ENCODE data around the gene FRMD4A.
A peak's percentile ranks its signal among the peaks of the same experiment; 100 is the strongest.
"Not testable (repeated sequence)": the region's sequence is repeated elsewhere in the genome, so short reads cannot be mapped to it uniquely, and the experiment has no call there.

FRMD4A gene

DNA sequence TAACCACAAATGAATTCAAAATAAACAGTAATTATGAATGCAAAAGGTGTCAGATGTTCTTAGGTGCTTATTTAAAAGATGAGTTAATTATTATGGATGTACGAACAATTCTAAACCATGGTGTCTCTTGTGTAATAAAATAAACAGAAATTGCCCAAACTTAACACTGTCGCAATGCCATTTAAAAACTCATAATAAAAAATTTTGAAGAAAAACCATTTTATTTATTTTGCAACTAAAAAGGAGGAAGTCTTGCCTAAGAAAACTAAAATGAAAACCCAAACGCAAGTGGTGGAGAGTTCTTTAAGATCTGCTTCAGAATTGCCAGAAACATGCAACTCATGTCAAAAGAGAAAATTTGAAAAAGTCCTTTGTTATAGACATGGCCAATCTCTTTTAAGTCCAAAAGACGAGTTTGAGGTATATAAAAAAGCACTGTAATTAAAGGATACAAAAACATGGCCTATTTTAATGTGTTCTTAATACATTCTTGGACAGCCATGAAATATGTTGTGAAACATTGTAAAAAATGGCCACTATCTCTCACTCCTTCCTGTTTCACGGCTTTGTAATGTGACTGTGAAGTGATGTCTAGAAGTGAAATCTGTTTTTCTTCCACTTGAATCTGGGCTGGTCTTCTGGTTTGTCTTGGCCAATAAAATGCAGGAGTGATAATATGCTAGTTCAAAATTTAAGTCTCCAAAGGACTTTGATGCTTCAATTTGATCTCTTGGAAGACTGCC lies 421.0 kb downstream of the FRMD4A start:
- TF ChIP-seq TAF1 (IDR thresholded peaks at IDR 0.05; ENCODE audit: low read depth, low read length) (no peak), POLR2AphosphoS5 (IDR thresholded peaks at IDR 0.05; ENCODE audit: low read depth, low read length) (no peak), PAX5 (IDR thresholded peaks at IDR 0.05; ENCODE audit: insufficient read depth, low read length, severe bottlenecking) (no peak), SPI1 (IDR thresholded peaks at IDR 0.05; ENCODE audit: low read depth, low read length) (no peak)
- FAIRE-seq (no peak), DNase-seq (ENCODE audit: insufficient read length, low spot score) (no peak)

DNA sequence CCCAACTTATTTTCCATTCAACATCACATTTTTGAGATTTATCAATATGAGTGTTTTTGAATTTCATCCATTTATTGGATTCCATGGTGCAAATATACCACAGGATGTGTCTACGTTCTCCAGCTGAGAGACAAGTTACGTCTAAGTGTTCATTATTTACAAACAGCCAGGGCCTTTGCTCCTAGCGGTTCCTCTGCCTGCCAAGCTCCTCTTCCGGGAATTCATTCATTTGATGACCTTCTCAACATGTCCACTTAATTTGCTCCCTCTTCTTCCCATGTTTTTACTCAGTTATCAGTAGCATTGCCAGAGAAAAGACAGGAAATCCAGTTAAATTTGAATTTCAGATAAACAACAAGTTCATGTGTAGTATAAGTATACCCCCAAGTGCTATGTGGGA lies 422.2 kb downstream of the FRMD4A start:
- DNase-seq (ENCODE audit: insufficient read length, low spot score) (no peak), FAIRE-seq (no peak)
- no peak for TF ChIP-seq POLR2AphosphoS5 (IDR thresholded peaks at IDR 0.05; ENCODE audit: low read depth, low read length)
- no peak for TF ChIP-seq SPI1 (IDR thresholded peaks at IDR 0.05; ENCODE audit: low read depth, low read length)
- TF ChIP-seq POU2F2 (IDR thresholded peaks at IDR 0.05; ENCODE audit: low read depth, low read length): no peak
- no peak for TF ChIP-seq PAX5 (IDR thresholded peaks at IDR 0.05; ENCODE audit: insufficient read depth, low read length, severe bottlenecking)
- TF ChIP-seq POLR2A (IDR thresholded peaks at IDR 0.05; ENCODE audit: low read depth, low read length): no peak
- no peak for TF ChIP-seq TAF1 (IDR thresholded peaks at IDR 0.05; ENCODE audit: low read depth, low read length)

DNA sequence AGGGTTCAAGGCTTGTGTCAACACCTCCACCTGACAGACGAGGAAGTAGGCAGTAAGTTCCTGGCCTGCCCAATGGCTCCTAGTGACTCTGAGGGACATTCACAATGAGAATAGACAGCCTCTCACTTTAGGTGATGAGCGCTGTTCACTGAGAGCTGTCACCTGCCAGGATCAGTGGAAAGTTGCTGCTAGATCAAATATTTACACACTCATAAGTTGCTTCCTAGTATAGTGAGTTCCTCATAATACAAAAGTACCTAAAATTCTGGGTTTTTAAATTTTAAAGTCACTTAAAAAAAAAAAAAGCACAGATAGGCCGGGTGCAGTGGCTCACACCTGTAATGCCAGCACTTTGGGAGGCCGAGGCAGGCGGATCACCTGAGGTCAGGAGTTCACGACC lies 423.2 kb downstream of the FRMD4A start:
- FAIRE-seq: no peak
- TF ChIP-seq TAF1 (IDR thresholded peaks at IDR 0.05; ENCODE audit: low read depth, low read length) (no peak), SPI1 (IDR thresholded peaks at IDR 0.05; ENCODE audit: low read depth, low read length) (peak; percentile 28; the same call in 1 of the 2 replicates)
- no peak for DNase-seq (ENCODE audit: insufficient read length, low spot score)

DNA sequence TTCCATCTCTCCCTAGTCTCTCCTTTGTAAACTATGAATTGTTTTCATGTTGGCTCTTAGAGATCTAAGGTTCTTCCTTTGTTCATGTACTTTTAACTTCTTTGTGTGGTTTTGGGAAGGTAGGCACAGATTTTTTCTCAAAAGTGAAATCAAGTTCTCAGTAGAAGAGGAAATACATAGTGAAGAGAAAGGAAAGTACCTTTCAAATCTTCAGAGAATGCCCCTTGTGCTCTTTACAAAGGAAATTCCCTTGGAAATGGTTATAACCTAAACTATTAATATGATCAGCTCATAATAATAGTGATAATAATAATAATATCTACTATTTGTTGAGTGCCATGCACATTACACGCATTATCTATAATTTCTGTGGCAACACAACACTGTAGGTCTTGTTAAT lies 425.4 kb downstream of the FRMD4A start:
- FAIRE-seq (no peak), DNase-seq (ENCODE audit: insufficient read length, low spot score) (no peak)
- TF ChIP-seq POLR2A (IDR thresholded peaks at IDR 0.05; ENCODE audit: low read depth, low read length) (no peak), SPI1 (IDR thresholded peaks at IDR 0.05; ENCODE audit: low read depth, low read length) (no peak), PAX5 (IDR thresholded peaks at IDR 0.05; ENCODE audit: insufficient read depth, low read length, severe bottlenecking) (no peak), TAF1 (IDR thresholded peaks at IDR 0.05; ENCODE audit: low read depth, low read length) (no peak), POU2F2 (IDR thresholded peaks at IDR 0.05; ENCODE audit: low read depth, low read length) (no peak), POLR2AphosphoS5 (IDR thresholded peaks at IDR 0.05; ENCODE audit: low read depth, low read length) (no peak)

DNA sequence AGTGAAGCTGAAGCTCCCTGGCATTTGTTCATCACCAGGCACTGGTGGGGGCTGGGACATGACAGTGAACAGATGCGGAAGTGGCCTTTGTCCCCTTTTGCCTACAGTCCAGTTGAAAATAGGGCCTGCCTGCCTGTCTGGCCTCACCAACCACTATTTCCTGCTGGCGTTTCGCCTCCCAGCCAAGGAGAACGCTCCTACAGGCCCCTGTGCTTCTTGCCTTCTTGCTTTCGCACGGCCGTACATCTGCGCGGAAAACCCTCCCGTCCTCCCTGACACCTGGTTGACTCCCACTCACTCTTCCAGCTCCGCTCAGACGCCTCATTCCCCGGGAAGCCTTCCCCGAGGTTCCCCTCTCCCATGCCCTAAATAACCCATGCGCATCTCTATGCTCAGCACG lies 426.7 kb downstream of the FRMD4A start:
- no peak for TF ChIP-seq POU2F2 (IDR thresholded peaks at IDR 0.05; ENCODE audit: low read depth, low read length)
- no peak for DNase-seq (ENCODE audit: insufficient read length, low spot score)
- no peak for FAIRE-seq

GRCh38 chr10:13902868-13903587 lies 427.7 kb downstream of the FRMD4A start:
- no peak for TF ChIP-seq POLR2AphosphoS5 (IDR thresholded peaks at IDR 0.05; ENCODE audit: low read depth, low read length)
- DNase-seq (ENCODE audit: insufficient read length, low spot score): no peak
- FAIRE-seq: no peak

- DNase-seq (ENCODE audit: insufficient read length, low spot score) (no peak), FAIRE-seq (no peak)
- TF ChIP-seq TAF1 (IDR thresholded peaks at IDR 0.05; ENCODE audit: low read depth, low read length): no peak
- TF ChIP-seq SPI1 (IDR thresholded peaks at IDR 0.05; ENCODE audit: low read depth, low read length): no peak
- no peak for TF ChIP-seq POLR2A (IDR thresholded peaks at IDR 0.05; ENCODE audit: low read depth, low read length)
- TF ChIP-seq PAX5 (IDR thresholded peaks at IDR 0.05; ENCODE audit: insufficient read depth, low read length, severe bottlenecking): no peak
- no peak for TF ChIP-seq POLR2AphosphoS5 (IDR thresholded peaks at IDR 0.05; ENCODE audit: low read depth, low read length)
- TF ChIP-seq POU2F2 (IDR thresholded peaks at IDR 0.05; ENCODE audit: low read depth, low read length): no peak
These were observed 430.8 kb downstream of the FRMD4A start for GRCh38 chr10:13899941-13900340.

- DNase-seq (ENCODE audit: insufficient read length, low spot score); FAIRE-seq: not testable (repeated sequence)
These were observed 434.6 kb downstream of the FRMD4A start for GRCh38 chr10:13896146-13896545.

- no peak for FAIRE-seq
- TF ChIP-seq PAX5 (IDR thresholded peaks at IDR 0.05; ENCODE audit: insufficient read depth, low read length, severe bottlenecking) (no peak), POLR2AphosphoS5 (IDR thresholded peaks at IDR 0.05; ENCODE audit: low read depth, low read length) (no peak), TAF1 (IDR thresholded peaks at IDR 0.05; ENCODE audit: low read depth, low read length) (no peak), SPI1 (IDR thresholded peaks at IDR 0.05; ENCODE audit: low read depth, low read length) (no peak), POLR2A (IDR thresholded peaks at IDR 0.05; ENCODE audit: low read depth, low read length) (no peak), POU2F2 (IDR thresholded peaks at IDR 0.05; ENCODE audit: low read depth, low read length) (no peak)
- no peak for DNase-seq (ENCODE audit: insufficient read length, low spot score)
These were observed 436.2 kb downstream of the FRMD4A start for GRCh38 chr10:13894412-13895093.

GRCh38 chr10:13893926-13894325 lies 436.8 kb downstream of the FRMD4A start:
- FAIRE-seq (no peak), DNase-seq (ENCODE audit: insufficient read length, low spot score) (no peak)
- TF ChIP-seq POLR2AphosphoS5 (IDR thresholded peaks at IDR 0.05; ENCODE audit: low read depth, low read length): no peak
- no peak for TF ChIP-seq SPI1 (IDR thresholded peaks at IDR 0.05; ENCODE audit: low read depth, low read length)
- TF ChIP-seq POU2F2 (IDR thresholded peaks at IDR 0.05; ENCODE audit: low read depth, low read length): no peak
- no peak for TF ChIP-seq TAF1 (IDR thresholded peaks at IDR 0.05; ENCODE audit: low read depth, low read length)
- no peak for TF ChIP-seq POLR2A (IDR thresholded peaks at IDR 0.05; ENCODE audit: low read depth, low read length)
- TF ChIP-seq PAX5 (IDR thresholded peaks at IDR 0.05; ENCODE audit: insufficient read depth, low read length, severe bottlenecking): no peak
